Measurements from ENCODE around the gene SLC25A48. TPM values are rescaled to one million over a fixed set of nuclear protein-coding genes. Genes with fewer than 3 reads are reported as not detected.
A peak's percentile ranks its signal among the peaks of the same experiment; 100 is the strongest.

The SLC25A48 gene
- total RNA-seq, 1 donor = not detected

DNA sequence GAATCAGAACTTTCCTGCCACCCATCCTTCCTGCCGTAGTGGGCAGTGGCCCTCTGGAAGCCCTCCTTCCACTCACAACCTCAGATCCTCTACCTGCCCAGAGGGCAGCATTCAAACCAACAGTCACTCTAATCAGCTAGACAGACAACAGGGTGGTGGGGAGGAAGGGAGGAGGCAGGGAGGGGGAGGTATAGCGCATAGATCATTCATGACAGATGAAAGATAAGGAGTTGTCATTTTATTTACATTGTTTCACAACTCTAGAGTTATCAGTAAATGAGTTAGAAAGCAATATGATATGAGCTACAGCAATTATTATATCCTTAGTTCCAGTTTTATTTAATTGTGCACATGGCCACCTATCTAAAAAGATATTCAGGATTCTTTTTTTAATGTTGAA is 60.3 kb downstream of the SLC25A48 start:
- no peaks in the 10 kb centered on the region for H4K20me1 ChIP-seq (ENCODE audit: insufficient read depth, low read length)
- no peak overlapping the region for H3K27ac ChIP-seq (ENCODE audit: low read depth, low read length)
- H3K36me3 ChIP-seq (ENCODE audit: insufficient read depth, low read length) = no peaks in the 10 kb centered on the region
- H3K79me2 ChIP-seq (ENCODE audit: insufficient read depth, low read length) = no peaks in the 10 kb centered on the region
- no peaks in the 10 kb centered on the region for H3K4me1 ChIP-seq (ENCODE audit: insufficient read depth, low read length)
- no peak overlapping the region for H3K4me2 ChIP-seq (ENCODE audit: insufficient read depth, low read length)
- peaks cover 20% of the 10 kb centered on the region for H3K27me3 ChIP-seq (ENCODE audit: insufficient read depth, low read length)
- no peak overlapping the region for H2AFZ ChIP-seq (ENCODE audit: low read length)
- TF ChIP-seq, protein P1, sequence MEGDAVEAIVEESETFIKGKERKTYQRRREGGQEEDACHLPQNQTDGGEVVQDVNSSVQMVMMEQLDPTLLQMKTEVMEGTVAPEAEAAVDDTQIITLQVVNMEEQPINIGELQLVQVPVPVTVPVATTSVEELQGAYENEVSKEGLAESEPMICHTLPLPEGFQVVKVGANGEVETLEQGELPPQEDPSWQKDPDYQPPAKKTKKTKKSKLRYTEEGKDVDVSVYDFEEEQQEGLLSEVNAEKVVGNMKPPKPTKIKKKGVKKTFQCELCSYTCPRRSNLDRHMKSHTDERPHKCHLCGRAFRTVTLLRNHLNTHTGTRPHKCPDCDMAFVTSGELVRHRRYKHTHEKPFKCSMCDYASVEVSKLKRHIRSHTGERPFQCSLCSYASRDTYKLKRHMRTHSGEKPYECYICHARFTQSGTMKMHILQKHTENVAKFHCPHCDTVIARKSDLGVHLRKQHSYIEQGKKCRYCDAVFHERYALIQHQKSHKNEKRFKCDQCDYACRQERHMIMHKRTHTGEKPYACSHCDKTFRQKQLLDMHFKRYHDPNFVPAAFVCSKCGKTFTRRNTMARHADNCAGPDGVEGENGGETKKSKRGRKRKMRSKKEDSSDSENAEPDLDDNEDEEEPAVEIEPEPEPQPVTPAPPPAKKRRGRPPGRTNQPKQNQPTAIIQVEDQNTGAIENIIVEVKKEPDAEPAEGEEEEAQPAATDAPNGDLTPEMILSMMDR (IDR thresholded peaks at IDR 0.05; ENCODE audit: extremely low read depth, low read depth, low read length) = no peak
- H3K4me3 ChIP-seq (ENCODE audit: insufficient read depth, low read length) = no peak overlapping the region
- DNase-seq (ENCODE audit: insufficient read length, low spot score, missing footprints) = no peak
- H3K9me3 ChIP-seq (ENCODE audit: low read depth, low read length) = no peaks in the 10 kb centered on the region

DNA sequence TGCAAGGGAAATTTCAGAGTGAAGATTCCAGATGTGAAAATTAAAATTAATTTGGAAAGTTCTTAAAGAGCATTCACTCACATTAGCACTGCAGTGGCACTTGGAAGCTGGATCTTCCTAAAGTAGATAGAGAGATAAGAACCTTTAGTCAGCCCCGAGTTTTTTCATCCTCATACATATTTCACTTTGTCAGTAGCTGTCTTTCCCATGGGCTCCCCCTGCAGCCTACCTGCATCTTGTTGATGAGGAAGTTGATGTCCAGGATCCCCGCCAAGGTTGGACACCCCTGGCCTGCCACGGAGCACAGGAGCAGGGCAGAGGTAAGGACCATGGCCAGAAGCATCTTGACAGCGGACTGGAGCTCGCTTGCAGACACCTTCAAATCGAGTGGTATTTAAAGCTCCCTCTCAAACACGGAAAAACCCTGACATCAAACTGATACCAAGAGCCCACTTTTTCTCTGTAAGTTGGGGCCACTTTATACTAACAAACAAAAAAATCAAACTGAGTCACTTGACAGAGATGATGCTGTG is 61.1 kb downstream of the SLC25A48 start, which contains the start of gene IL9:
TSS of gene IL9 (minus strand) at position 368 of the 533 bp plus-strand sequence. CDS start at position 343, 25 bp downstream.
- H3K9me3 ChIP-seq (ENCODE audit: low read depth, low read length) = no peaks in the 10 kb centered on the region
- no peaks in the 10 kb centered on the region for H3K4me1 ChIP-seq (ENCODE audit: insufficient read depth, low read length)
- no peaks in the 10 kb centered on the region for H4K20me1 ChIP-seq (ENCODE audit: insufficient read depth, low read length)
- no peak within 1 kb of the TSS for H3K4me3 ChIP-seq (ENCODE audit: insufficient read depth, low read length)
- H3K79me2 ChIP-seq (ENCODE audit: insufficient read depth, low read length) = no peaks in the 10 kb centered on the region
- H2AFZ ChIP-seq (ENCODE audit: low read length) = no peak within 1 kb of the TSS
- no peak within 1 kb of the TSS for H3K27ac ChIP-seq (ENCODE audit: low read depth, low read length)
- DNase-seq (ENCODE audit: insufficient read length, low spot score, missing footprints) = no peak
- TF ChIP-seq, protein P1 (IDR thresholded peaks at IDR 0.05; ENCODE audit: extremely low read depth, low read depth, low read length) = no peak
- no peaks in the 10 kb centered on the region for H3K36me3 ChIP-seq (ENCODE audit: insufficient read depth, low read length)
- no peak within 1 kb of the TSS for H3K4me2 ChIP-seq (ENCODE audit: insufficient read depth, low read length)
- H3K27me3 ChIP-seq (ENCODE audit: insufficient read depth, low read length) = peaks cover 27% of the 10 kb centered on the region

DNA sequence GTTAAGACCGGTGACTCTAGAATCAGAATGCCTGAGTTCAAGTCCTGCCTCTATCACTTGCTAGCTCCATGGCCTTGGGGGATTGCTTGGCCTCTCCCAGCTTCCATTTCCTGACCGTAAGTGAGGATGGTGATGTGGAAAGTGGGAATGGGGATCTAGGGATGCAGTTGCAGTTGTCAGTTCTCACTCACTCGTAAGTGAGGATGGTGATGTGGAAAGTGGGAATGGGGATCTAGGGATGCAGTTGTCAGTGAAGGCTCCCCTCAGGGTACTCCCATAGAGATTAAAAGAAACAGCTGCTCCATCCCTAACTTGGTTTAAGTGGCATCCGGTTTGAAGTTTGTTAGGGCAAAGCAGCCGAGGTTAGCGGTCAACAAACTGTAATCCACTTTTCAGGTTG is 64.2 kb downstream of the SLC25A48 start:
- DNase-seq (ENCODE audit: insufficient read length, low spot score, missing footprints) = no peak
- H3K27me3 ChIP-seq (ENCODE audit: insufficient read depth, low read length) = peaks cover 42% of the 10 kb centered on the region

DNA sequence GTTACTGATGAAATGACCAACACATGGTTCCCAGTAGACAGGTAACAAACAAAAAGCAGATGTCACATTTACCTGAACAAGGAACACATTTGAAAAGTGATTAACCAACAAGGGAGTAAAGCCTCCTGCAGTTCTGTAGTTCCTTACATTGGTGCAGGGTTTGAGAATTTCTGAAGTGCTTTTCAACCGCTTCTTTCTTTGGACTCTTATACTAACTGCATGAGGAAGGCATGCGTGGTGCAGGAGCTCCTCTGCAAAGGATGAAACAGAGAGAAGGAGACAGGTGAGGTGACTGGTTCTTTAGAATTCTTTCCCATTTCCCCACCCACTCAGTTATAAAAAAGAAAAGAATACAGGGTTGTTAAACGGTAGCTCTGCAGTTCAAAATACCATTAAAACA is 65.8 kb downstream of the SLC25A48 start:
- H3K9me3 ChIP-seq (ENCODE audit: low read depth, low read length) = no peaks in the 10 kb centered on the region
- H3K27me3 ChIP-seq (ENCODE audit: insufficient read depth, low read length) = peaks cover 44% of the 10 kb centered on the region
- H3K4me1 ChIP-seq (ENCODE audit: insufficient read depth, low read length) = no peaks in the 10 kb centered on the region
- H3K27ac ChIP-seq (ENCODE audit: low read depth, low read length) = no peak overlapping the region
- H3K36me3 ChIP-seq (ENCODE audit: insufficient read depth, low read length) = no peaks in the 10 kb centered on the region
- no peak overlapping the region for H3K4me2 ChIP-seq (ENCODE audit: insufficient read depth, low read length)
- peak; percentile 75 for DNase-seq (ENCODE audit: insufficient read length, low spot score, missing footprints)
- TF ChIP-seq, protein P1 (IDR thresholded peaks at IDR 0.05; ENCODE audit: extremely low read depth, low read depth, low read length) = no peak
- no peak overlapping the region for H3K4me3 ChIP-seq (ENCODE audit: insufficient read depth, low read length)
- H4K20me1 ChIP-seq (ENCODE audit: insufficient read depth, low read length) = no peaks in the 10 kb centered on the region
- H3K79me2 ChIP-seq (ENCODE audit: insufficient read depth, low read length) = no peaks in the 10 kb centered on the region
- H2AFZ ChIP-seq (ENCODE audit: low read length) = no peak overlapping the region

More for the DNA sequence above, 64.2 kb downstream of the SLC25A48 start:
- Histone ChIP-seq H3K4me2 (ENCODE audit: insufficient read depth, low read length) (no peak overlapping the region), H3K27ac (ENCODE audit: low read depth, low read length) (no peak overlapping the region), H3K9me3 (ENCODE audit: low read depth, low read length) (no peaks in the 10 kb centered on the region), H3K36me3 (ENCODE audit: insufficient read depth, low read length) (no peaks in the 10 kb centered on the region), H4K20me1 (ENCODE audit: insufficient read depth, low read length) (no peaks in the 10 kb centered on the region), H3K4me1 (ENCODE audit: insufficient read depth, low read length) (no peaks in the 10 kb centered on the region), H2AFZ (ENCODE audit: low read length) (no peak overlapping the region), H3K4me3 (ENCODE audit: insufficient read depth, low read length) (no peak overlapping the region), H3K79me2 (ENCODE audit: insufficient read depth, low read length) (no peaks in the 10 kb centered on the region)
- TF ChIP-seq, protein P1 (IDR thresholded peaks at IDR 0.05; ENCODE audit: extremely low read depth, low read depth, low read length) = no peak
